ENCODE data around the gene MRPS18B. TPM values are rescaled to one million over a fixed set of nuclear protein-coding genes. Genes with fewer than 3 reads are reported as not detected.

MRPS18B gene
- total and polyA plus RNA-seq, 2 of the 13 experiments (the other 11 are each of a cell fraction or from before 2014, with no cell fraction given), result 125 to 131 TPM

GRCh38 chr6:30654798-30655742, 37.4 kb downstream of the MRPS18B start (continued):
- TF ChIP-seq PRDM4 (CRISPR knock-in tag; IDR thresholded peaks at IDR 0.05; ENCODE audit: borderline replicate concordance) (no peak), ZSCAN25 (CRISPR knock-in tag; IDR thresholded peaks at IDR 0.05) (peak; percentile 90), GTF2F1 (IDR thresholded peaks at IDR 0.05; ENCODE audit: low read length) (no peak), ZNF3 (CRISPR knock-in tag; IDR thresholded peaks at IDR 0.05) (no peak), ZNF292 (CRISPR knock-in tag; IDR thresholded peaks at IDR 0.05; ENCODE audit: borderline replicate concordance, low read depth) (peak; percentile 93; the same call in 1 of the 2 replicates), PRDM10 (CRISPR knock-in tag; IDR thresholded peaks at IDR 0.05; ENCODE audit: low read depth) (peak; percentile 86), THYN1 (CRISPR knock-in tag; IDR thresholded peaks at IDR 0.05; ENCODE audit: borderline replicate concordance, low read depth) (no peak), ZNF30 (CRISPR knock-in tag; IDR thresholded peaks at IDR 0.05) (no peak), PHF20 (CRISPR knock-in tag; IDR thresholded peaks at IDR 0.05) (no peak; the same call in 1 of the 2 replicates), ZNF510 (CRISPR knock-in tag; IDR thresholded peaks at IDR 0.05; ENCODE audit: low read depth) (peak; percentile 54), ZNF737 (CRISPR knock-in tag; IDR thresholded peaks at IDR 0.05; ENCODE audit: borderline replicate concordance) (no peak; the same call in 1 of the 2 replicates), ZNF44 (CRISPR knock-in tag; IDR thresholded peaks at IDR 0.05) (peak; percentile 91), MED13 (CRISPR knock-in tag; IDR thresholded peaks at IDR 0.05) (no peak), SIX1 (CRISPR knock-in tag; IDR thresholded peaks at IDR 0.05; ENCODE audit: borderline replicate concordance) (peak; percentile 70; the same call in 1 of the 2 replicates), NFATC3 (CRISPR knock-in tag; IDR thresholded peaks at IDR 0.05) (no peak), ZNF468 (CRISPR knock-in tag; IDR thresholded peaks at IDR 0.05) (no peak), ZNF280B (CRISPR knock-in tag; IDR thresholded peaks at IDR 0.05; ENCODE audit: borderline replicate concordance) (no peak; the same call in 1 of the 2 replicates)
- TF ChIP-seq, protein P1, sequence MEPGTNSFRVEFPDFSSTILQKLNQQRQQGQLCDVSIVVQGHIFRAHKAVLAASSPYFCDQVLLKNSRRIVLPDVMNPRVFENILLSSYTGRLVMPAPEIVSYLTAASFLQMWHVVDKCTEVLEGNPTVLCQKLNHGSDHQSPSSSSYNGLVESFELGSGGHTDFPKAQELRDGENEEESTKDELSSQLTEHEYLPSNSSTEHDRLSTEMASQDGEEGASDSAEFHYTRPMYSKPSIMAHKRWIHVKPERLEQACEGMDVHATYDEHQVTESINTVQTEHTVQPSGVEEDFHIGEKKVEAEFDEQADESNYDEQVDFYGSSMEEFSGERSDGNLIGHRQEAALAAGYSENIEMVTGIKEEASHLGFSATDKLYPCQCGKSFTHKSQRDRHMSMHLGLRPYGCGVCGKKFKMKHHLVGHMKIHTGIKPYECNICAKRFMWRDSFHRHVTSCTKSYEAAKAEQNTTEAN (CRISPR knock-in tag; conservative IDR thresholded peaks at IDR 0.05), result no peak

Measured in HepG2 (cell line).